CD4-positive, alpha-beta T cell (primary cell): ENCODE measurements around the gene AUNIP. TPM values are rescaled to one million over a fixed set of nuclear protein-coding genes. Genes with fewer than 3 reads are reported as not detected.

Source experiments
- ATAC-seq: fragments of 200-7000 bp; cut with Tn5 transposase; one replicate; pipeline ENCODE4 v1.10.0; 2022; ENCODE audit warnings: mild to moderate bottlenecking; ENCODE audit not compliant: poor library complexity
- CTCF ChIA-PET: fragments of 350-600 bp; sonication (Branson Sonifier 250); formaldehyde crosslinking; loops from one replicate; lab custom pipeline; 2021; ENCODE audit warnings: antibody characterized with exemption, inconsistent platforms; lab: Charles Lee
- POLR2A ChIA-PET: fragments of 350-600 bp; sonication (Branson Sonifier 250); formaldehyde crosslinking; loops from one replicate; lab custom pipeline; 2021; ENCODE audit warnings: antibody characterized with exemption, inconsistent platforms; lab: Charles Lee
- DNase-seq, 14 experiments: peaks; one replicate each; pipeline ENCODE4 v3.0.0-alpha.2; 2013 to 2020; ENCODE audit warnings: mixed read lengths in 2 of 14
- H3K27ac ChIP-seq, 2 donors: one replicate each; pipeline versions ENCODE4 v1.5.1 to v1.7.0; 2013; ENCODE audit warnings: low read length in 2 of 2, low read depth in 1 of 2, mild to moderate bottlenecking in 1 of 2
- H3K27me3 ChIP-seq, 2 experiments: 1 replicate in 1 of 2; 2 replicates in 1 of 2; pipeline versions ENCODE4 v1.6.1 to v1.7.0; 2013; ENCODE audit warnings: low read length in 2 of 2, control low read depth in 1 of 2, mild to moderate bottlenecking in 1 of 2, moderate library complexity in 1 of 2; ENCODE audit not compliant: insufficient read depth in 2 of 2, control insufficient read depth in 1 of 2
- H3K36me3 ChIP-seq: one replicate; pipeline ENCODE4 v1.6.1; 2013; ENCODE audit warnings: low read length, control low read depth; ENCODE audit not compliant: insufficient read depth
- H3K4me1 ChIP-seq: one replicate; pipeline ENCODE4 v1.6.1; 2013; ENCODE audit warnings: low read length, control low read depth; ENCODE audit not compliant: insufficient read depth
- H3K4me3 ChIP-seq: one replicate; pipeline ENCODE4 v1.5.1; 2013; ENCODE audit warnings: mild to moderate bottlenecking, low read length, moderate library complexity
- H3K9me3 ChIP-seq, 2 experiments: 1 replicate in 1 of 2; 2 replicates in 1 of 2; pipeline versions ENCODE4 v1.6.1 to v1.7.0; 2013; ENCODE audit warnings: low read length in 2 of 2, mild to moderate bottlenecking in 2 of 2, control low read depth in 1 of 2, moderate library complexity in 1 of 2; ENCODE audit not compliant: control insufficient read depth in 1 of 2, insufficient read depth in 1 of 2
- H3K27ac Mint-ChIP-seq: one replicate; pipeline ENCODE4 v1.8.0; 2020; ENCODE audit warnings: mixed read lengths
- H3K27me3 Mint-ChIP-seq: one replicate; pipeline ENCODE4 v1.8.0; 2021; ENCODE audit warnings: mixed read lengths
- H3K36me3 Mint-ChIP-seq: one replicate; pipeline ENCODE4 v1.8.0; 2021; ENCODE audit warnings: low read depth, mixed read lengths
- H3K4me1 Mint-ChIP-seq: one replicate; pipeline ENCODE4 v1.8.0; 2021; ENCODE audit warnings: low read depth, mixed read lengths
- H3K4me3 Mint-ChIP-seq: one replicate; pipeline ENCODE4 v1.8.0; 2020; ENCODE audit warnings: mild to moderate bottlenecking, mixed read lengths
- H3K9me3 Mint-ChIP-seq: one replicate; pipeline ENCODE4 v1.8.0; 2020; ENCODE audit warnings: mixed read lengths
- CTCF ChIP-seq: fragments of 200-600 bp; IDR thresholded peaks from one replicate; pipeline ENCODE4 v1.8.0; 2022; ENCODE audit warnings: antibody characterized with exemption, mild to moderate bottlenecking
- intact Hi-C, 2 experiments: fragments of 100-400 bp; cut with DNase I in 1 of 2; cut with micrococcal nuclease in 1 of 2; formaldehyde crosslinking; loops; one replicate each; pipeline versions ENCODE4 v1.15.1 to v1.9.0; 2023 to 2025; cut with DNase I, micrococcal nuclease
- total RNA-seq, 174 experiments: library from RNA in 2 of 174; stranded (reverse) in 2 of 174; gene quantifications; one replicate each; pipeline ENCODE4 v1.2.3 and lab custom pipeline; 2021 to 2026

The AUNIP gene
- total RNA-seq, 2 experiments from 2014 or later: not detected

GRCh38 chr1:25786887-25787759, 72.1 kb downstream of the AUNIP start:
- ATAC-seq: no peak
- Mint-ChIP-seq H3K27me3 (no peaks in the 10 kb centered on the region), H3K36me3 (peaks cover 81% of the 10 kb centered on the region), H3K27ac (peak overlapping the region; percentile 30), H3K4me1 (peaks cover 5% of the 10 kb centered on the region), H3K4me3 (no peak overlapping the region), H3K9me3 (no peaks in the 10 kb centered on the region)
- Histone ChIP-seq H3K27me3 (no peaks in the 10 kb centered on the region), H3K27ac (peak overlapping the region in 1 of 2 donors; percentile 22), H3K4me1 (no peaks in the 10 kb centered on the region), H3K36me3 (peaks cover 61% of the 10 kb centered on the region), H3K4me3 (no peak overlapping the region), H3K9me3 (no peaks in the 10 kb centered on the region)
- POLR2A ChIA-PET: interaction anchor here (0.6 to 2.8 kb wide), 5 partner anchors 9 to 210 kb away, joined by 3 to 12 read pairs (median 4); partner anchors contain the start of gene MTFR1L
- intact Hi-C loops: no loop called here
- CTCF ChIA-PET: interaction anchor here (0.9 to 2.5 kb wide), 2 partner anchors 9 to 179 kb away, joined by 3 to 6 read pairs; no protein-coding TSS in a partner anchor
- no peak for TF ChIP-seq CTCF
- no peak for DNase-seq

DNA sequence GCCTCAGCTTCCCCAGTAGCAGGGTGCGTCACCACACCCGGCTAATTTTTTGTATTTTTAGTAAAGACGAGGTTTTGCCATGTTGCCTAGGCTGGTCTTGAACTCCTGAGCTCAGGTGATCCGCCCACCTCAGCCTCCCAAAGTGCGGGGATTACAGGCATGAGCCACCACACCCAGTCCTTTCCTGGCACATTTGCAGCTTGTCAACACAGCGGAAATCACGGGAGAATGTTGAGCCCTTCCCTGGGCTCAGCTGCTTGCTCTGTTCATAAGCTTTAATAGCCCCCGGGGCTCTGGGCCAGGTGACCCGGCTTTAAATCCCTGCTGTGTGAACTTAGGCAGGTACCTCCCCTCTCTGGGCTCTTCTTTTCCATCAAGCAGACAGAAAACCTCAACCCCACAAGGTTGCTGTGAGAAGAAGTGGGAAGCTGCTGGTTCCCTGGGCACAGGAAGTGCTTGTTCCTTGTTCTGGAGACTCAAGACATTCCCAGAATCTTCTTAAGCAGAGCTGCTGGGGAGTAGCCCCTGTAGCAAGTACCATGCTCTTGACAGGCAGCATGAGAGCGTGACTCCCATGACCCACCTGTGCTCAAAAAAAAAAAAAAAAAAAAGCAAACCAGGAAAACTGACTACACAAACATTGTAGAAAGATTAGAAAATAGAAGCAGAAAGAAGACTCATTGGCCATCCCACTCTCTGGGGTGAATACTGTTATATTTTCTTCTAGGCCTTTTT, 73.8 kb downstream of the AUNIP start:
- no peaks in the 10 kb centered on the region for H3K4me1 ChIP-seq
- DNase-seq: no peak
- H3K36me3 Mint-ChIP-seq: peaks cover 81% of the 10 kb centered on the region
- H3K36me3 ChIP-seq: peaks cover 66% of the 10 kb centered on the region
- peak overlapping the region; percentile 47 for H3K27ac Mint-ChIP-seq
- intact Hi-C loops: no loop called here
- no peaks in the 10 kb centered on the region for H3K27me3 ChIP-seq
- peaks cover 8% of the 10 kb centered on the region for H3K4me1 Mint-ChIP-seq
- H3K9me3 Mint-ChIP-seq: no peaks in the 10 kb centered on the region
- H3K9me3 ChIP-seq: no peaks in the 10 kb centered on the region
- no peak overlapping the region for H3K4me3 ChIP-seq
- H3K4me3 Mint-ChIP-seq: no peak overlapping the region
- no peak overlapping the region for H3K27ac ChIP-seq
- no peak for ATAC-seq
- POLR2A ChIA-PET: interaction anchor here (1.2 kb wide), 1 partner anchor 14 kb away, joined by 3 read pairs; no protein-coding TSS in a partner anchor
- no peak for TF ChIP-seq CTCF
- CTCF ChIA-PET: interaction anchor here (0.7 kb wide), 1 partner anchor 37 kb away, joined by 4 read pairs; no protein-coding TSS in a partner anchor
- H3K27me3 Mint-ChIP-seq: no peaks in the 10 kb centered on the region

DNA sequence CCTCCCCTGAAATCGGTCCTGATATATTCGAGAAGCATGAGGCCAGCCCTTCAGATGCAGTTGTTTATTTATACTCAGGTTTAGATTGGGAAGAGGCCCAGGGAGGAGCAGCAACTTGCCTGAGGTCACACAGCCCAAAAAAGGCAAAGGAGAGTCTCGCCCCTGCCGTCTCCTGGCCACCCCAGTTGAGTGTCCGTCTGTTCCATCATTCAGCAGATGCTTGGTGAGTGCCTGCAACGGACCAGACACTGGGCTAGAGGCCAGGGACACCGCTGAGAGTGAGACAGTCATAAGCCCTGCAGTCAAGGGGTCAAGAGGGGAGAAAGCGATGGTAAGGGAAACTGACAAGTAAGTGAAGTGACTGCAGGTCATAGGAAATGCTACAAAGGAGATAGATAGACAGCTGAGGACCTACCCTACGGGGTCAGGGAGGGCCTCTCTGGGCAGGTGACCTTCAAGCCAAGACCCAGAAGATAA, 74.6 kb downstream of the AUNIP start:
- POLR2A ChIA-PET: interaction anchor here (1.2 kb wide), 1 partner anchor 15 kb away, joined by 3 read pairs; no protein-coding TSS in a partner anchor
- intact Hi-C loops: no loop called here
- ATAC-seq (no peak), DNase-seq (no peak)
- no peak for TF ChIP-seq CTCF
- CTCF ChIA-PET: no interaction called here
- no peak overlapping the region for H3K4me3 ChIP-seq
- no peaks in the 10 kb centered on the region for H3K27me3 Mint-ChIP-seq
- no peak overlapping the region for H3K27ac ChIP-seq
- H3K4me3 Mint-ChIP-seq: no peak overlapping the region
- H3K36me3 ChIP-seq: peaks cover 68% of the 10 kb centered on the region
- H3K9me3 ChIP-seq: no peaks in the 10 kb centered on the region
- H3K9me3 Mint-ChIP-seq: no peaks in the 10 kb centered on the region
- H3K4me1 ChIP-seq: no peaks in the 10 kb centered on the region
- H3K4me1 Mint-ChIP-seq: peaks cover 8% of the 10 kb centered on the region
- H3K27ac Mint-ChIP-seq: peak overlapping the region; percentile 61
- no peaks in the 10 kb centered on the region for H3K27me3 ChIP-seq
- H3K36me3 Mint-ChIP-seq: peaks cover 83% of the 10 kb centered on the region
